Measurements from ENCODE around the gene PPP2R3C. TPM values are rescaled to one million over a fixed set of nuclear protein-coding genes. Genes with fewer than 3 reads are reported as not detected.
"Not testable (repeated sequence)": the region's sequence is repeated elsewhere in the genome, so short reads cannot be mapped to it uniquely, and the experiment has no call there.

PPP2R3C gene
- polyA plus RNA-seq, 1 donor from 2014 or later = 47.1 TPM

DNA sequence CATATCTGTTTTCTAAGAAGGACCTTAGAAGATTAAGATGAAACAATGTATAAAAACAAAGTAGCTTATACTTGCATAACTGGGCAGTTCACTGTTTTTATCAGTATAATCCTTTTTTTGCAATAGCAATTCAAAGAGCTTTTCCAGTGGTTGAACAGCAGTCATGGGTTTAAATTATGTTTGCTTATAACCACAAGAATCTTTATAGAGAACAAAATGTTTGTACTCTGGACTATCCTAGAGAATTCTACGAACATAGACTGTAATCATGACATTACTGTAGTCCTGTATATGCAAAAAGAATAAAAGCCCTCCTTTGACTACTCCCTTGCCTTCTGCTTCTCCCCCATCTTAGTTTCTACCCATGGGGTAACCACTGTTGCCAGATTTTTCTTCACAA is 70.0 kb downstream of the PPP2R3C start:
- no peak overlapping the region for H3K4me3 Mint-ChIP-seq
- H3K4me1 Mint-ChIP-seq = peaks cover 11 to 13% (median 11%) of the 10 kb centered on the region in 3 donors
- peaks cover 5% of the 10 kb centered on the region for H3K36me3 Mint-ChIP-seq
- no peak overlapping the region for H3K27ac Mint-ChIP-seq
- H3K27me3 Mint-ChIP-seq = no peaks in the 10 kb centered on the region
- no peaks in the 10 kb centered on the region for H3K9me3 Mint-ChIP-seq

DNA sequence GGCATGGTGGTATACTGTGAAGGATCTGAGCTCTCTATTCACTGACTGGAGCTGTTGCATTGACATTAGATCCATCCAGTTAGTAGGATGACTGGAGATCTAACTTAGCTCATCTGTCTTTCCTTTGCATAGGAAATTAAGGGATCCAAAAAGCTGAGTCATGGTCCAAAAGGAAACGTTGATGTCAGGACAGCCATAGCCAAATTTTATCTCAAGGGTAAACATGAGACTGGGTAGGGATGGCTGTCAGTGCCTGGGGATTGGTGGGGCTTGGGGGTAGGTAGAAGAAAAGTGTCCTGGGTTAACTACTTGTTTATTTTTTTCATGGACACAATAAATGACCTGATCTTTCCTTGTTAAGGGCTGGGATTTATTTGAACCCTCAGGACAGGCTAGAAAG is 71.1 kb downstream of the PPP2R3C start:
- H3K27me3 Mint-ChIP-seq = no peaks in the 10 kb centered on the region
- peaks cover 11 to 15% (median 12%) of the 10 kb centered on the region in 3 donors for H3K4me1 Mint-ChIP-seq
- no peaks in the 10 kb centered on the region for H3K9me3 Mint-ChIP-seq
- H3K36me3 Mint-ChIP-seq = peaks cover 3% of the 10 kb centered on the region
- no peak overlapping the region for H3K4me3 Mint-ChIP-seq
- H3K27ac Mint-ChIP-seq = peak overlapping the region in 1 of 3 donors; percentile 48

GRCh38 chr14:35047976-35048513 is 73.7 kb downstream of the PPP2R3C start:
- Mint-ChIP-seq H3K4me3 (peak overlapping the region; percentile 51 to 98 (median 92)), H3K4me1 (peaks cover 14 to 23% (median 20%) of the 10 kb centered on the region in 3 donors), H3K9me3 (no peaks in the 10 kb centered on the region), H3K27me3 (no peaks in the 10 kb centered on the region), H3K36me3 (peaks cover 2% of the 10 kb centered on the region), H3K27ac (peak overlapping the region in 2 of 3 donors; percentile 59 to 98)

GRCh38 chr14:35046751-35047536 is 74.8 kb downstream of the PPP2R3C start:
- H3K27me3 Mint-ChIP-seq = no peaks in the 10 kb centered on the region
- H3K27ac Mint-ChIP-seq = peak overlapping the region; percentile 98 to 99 (median 98)
- peak overlapping the region; percentile 87 to 98 (median 97) for H3K4me3 Mint-ChIP-seq
- H3K36me3 Mint-ChIP-seq = peaks cover under 1% of the 10 kb centered on the region
- peaks cover 14 to 23% (median 20%) of the 10 kb centered on the region in 3 donors for H3K4me1 Mint-ChIP-seq
- H3K9me3 Mint-ChIP-seq = no peaks in the 10 kb centered on the region

DNA sequence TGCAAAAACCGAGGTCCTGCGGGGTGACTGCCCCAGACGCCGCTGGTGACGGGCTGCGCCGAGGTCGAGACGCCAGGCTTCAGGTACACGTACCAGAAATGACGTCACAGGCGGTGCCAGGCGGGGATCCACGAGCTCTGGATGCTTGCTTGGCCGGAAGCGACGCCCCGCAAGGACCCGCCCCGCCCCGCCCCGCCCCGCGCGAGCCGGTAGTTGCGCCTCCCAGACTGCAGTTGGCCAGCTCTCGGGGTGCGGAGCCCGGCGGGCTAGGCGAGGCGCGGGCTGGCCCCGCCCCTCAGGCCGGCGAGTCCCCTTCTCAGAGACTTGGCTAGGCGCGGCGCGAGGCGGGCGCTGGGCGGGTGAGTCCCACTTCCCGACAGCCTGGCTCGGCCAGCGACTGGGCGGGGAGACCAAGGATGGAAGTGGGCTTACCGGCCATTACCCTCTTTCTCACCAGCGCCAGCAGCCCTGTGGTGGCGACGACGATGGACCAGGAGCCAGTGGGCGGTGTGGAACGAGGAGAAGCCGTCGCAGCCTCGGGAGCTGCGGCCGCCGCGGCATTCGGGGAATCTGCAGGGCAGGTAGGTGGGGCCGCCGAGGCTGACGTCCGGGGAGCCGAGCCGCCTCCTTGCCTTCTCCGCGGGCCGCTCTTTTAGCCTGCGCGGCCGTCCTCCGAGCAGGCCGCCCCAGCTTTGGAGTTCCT is 75.6 kb downstream of the PPP2R3C start, which contains the start of gene FAM177A1:
Gene FAM177A1 (plus strand): TSS at position 225 of the 703 bp plus-strand sequence. CDS start 192 bp downstream, at position 417.
- Mint-ChIP-seq H3K27ac (peak within 1 kb of the TSS; percentile 98 to 99 (median 98)), H3K27me3 (no peaks in the 10 kb centered on the region), H3K4me1 (peaks cover 14 to 23% (median 20%) of the 10 kb centered on the region in 3 donors), H3K9me3 (no peaks in the 10 kb centered on the region), H3K4me3 (peak within 1 kb of the TSS; percentile 87 to 98 (median 97)), H3K36me3 (no peaks in the 10 kb centered on the region)

GRCh38 chr14:35045798-35046047 is 76.1 kb downstream of the PPP2R3C start:
- Mint-ChIP-seq H3K27me3 (no peaks in the 10 kb centered on the region), H3K36me3 (no peaks in the 10 kb centered on the region), H3K9me3 (no peaks in the 10 kb centered on the region), H3K27ac (peak overlapping the region; percentile 97 to 99 (median 98)), H3K4me3 (peak overlapping the region; percentile 87 to 98 (median 97)), H3K4me1 (peaks cover 14 to 23% (median 20%) of the 10 kb centered on the region in 3 donors)

- H3K9me3 Mint-ChIP-seq = no peaks in the 10 kb centered on the region
- H3K27ac Mint-ChIP-seq = peak overlapping the region; percentile 97 to 99 (median 98)
- peaks cover 14 to 23% (median 20%) of the 10 kb centered on the region in 3 donors for H3K4me1 Mint-ChIP-seq
- peak overlapping the region; percentile 87 to 98 (median 97) for H3K4me3 Mint-ChIP-seq
- no peaks in the 10 kb centered on the region for H3K27me3 Mint-ChIP-seq
- H3K36me3 Mint-ChIP-seq = no peaks in the 10 kb centered on the region
These were observed 76.6 kb downstream of the PPP2R3C start for GRCh38 chr14:35044939-35045797.

DNA sequence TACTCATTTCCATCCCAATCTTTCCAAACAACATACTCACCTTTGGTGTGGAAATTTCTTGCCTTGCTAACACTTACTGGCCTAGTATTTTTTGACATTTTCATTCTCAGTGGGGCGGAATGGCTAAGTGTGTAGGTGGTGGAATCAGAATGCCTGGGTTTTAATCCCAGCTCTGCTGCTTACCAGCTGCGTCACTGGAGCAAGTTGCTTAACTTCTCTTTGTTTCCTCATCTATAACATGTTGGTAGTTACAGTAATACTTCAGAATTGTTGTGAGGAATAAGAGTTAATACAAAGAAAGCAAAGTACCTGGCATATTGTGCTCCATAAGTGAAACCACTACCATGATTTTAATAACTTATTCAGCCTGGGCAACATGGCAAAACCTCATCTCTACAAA is 78.7 kb downstream of the PPP2R3C start:
- Mint-ChIP-seq H3K27ac (peak overlapping the region in 2 of 3 donors; percentile 36 to 78), H3K4me1 (peaks cover 13 to 20% (median 18%) of the 10 kb centered on the region in 3 donors), H3K27me3 (no peaks in the 10 kb centered on the region), H3K36me3 (no peaks in the 10 kb centered on the region), H3K9me3 (no peaks in the 10 kb centered on the region), H3K4me3 (peak overlapping the region in 2 of 4 donors; percentile 20 to 70)

GRCh38 chr14:35042632-35043031 is 79.2 kb downstream of the PPP2R3C start:
- Mint-ChIP-seq H3K4me3 (peak overlapping the region in 2 of 4 donors; percentile 20 to 70), H3K4me1 (peaks cover 9 to 16% (median 13%) of the 10 kb centered on the region in 3 donors), H3K27ac (peak overlapping the region in 1 of 3 donors; percentile 36), H3K36me3 (no peaks in the 10 kb centered on the region), H3K9me3 (no peaks in the 10 kb centered on the region), H3K27me3 (no peaks in the 10 kb centered on the region)

DNA sequence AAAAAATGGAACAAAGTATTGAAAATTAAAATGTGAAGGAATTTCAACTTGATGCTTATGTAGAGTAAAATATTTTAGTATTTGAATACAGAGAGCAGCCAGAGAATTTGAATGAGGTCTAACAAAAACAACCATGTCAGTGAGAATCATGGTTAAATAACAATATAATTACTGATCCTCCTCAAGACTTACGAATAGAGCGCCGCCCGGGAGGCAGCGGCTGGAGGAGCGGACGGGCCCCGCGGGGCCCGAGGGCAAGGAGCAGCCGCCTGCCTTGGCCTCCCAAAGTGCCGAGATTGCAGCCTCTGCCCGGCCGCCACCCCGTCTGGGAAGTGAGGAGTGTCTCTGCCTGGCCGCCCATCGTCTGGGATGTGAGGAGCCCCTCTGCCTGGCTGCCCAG is 83.5 kb downstream of the PPP2R3C start:
- not testable (repeated sequence) for H3K4me1 Mint-ChIP-seq, H3K36me3 Mint-ChIP-seq, H3K4me3 Mint-ChIP-seq, H3K27me3 Mint-ChIP-seq, H3K27ac Mint-ChIP-seq, H3K9me3 Mint-ChIP-seq

Other genes with a start within 250 kb of the PPP2R3C start
- 20.6 TPM for gene BAZ1A, start 246.6 kb downstream of the PPP2R3C start, polyA plus RNA-seq
- 35.1 TPM for gene SRP54, start 139.0 kb downstream of the PPP2R3C start, polyA plus RNA-seq
- gene FAM177A1, start 75.7 kb downstream of the PPP2R3C start, polyA plus RNA-seq = 41.1 TPM
- 31.5 TPM for gene PRORP, start 562 bp upstream of the PPP2R3C start, polyA plus RNA-seq
- gene PSMA6, start 170.4 kb upstream of the PPP2R3C start, polyA plus RNA-seq = 210 TPM

All from IgD-negative memory B cell (primary cell).